Liver (tissue), 9 donors: ENCODE data around the gene FOXO3. TPM values are rescaled to one million over a fixed set of nuclear protein-coding genes. Genes with fewer than 3 reads are reported as not detected.

Experiments used
- DNase-seq: peaks from one replicate; pipeline ENCODE4 v3.0.0-alpha.2; 2017; ENCODE audit warnings: low spot score
- H3K27ac ChIP-seq, 2 donors: one replicate each; pipeline ENCODE4 v1.7.0; 2013; ENCODE audit warnings: inconsistent platforms in 2 of 2, low read length in 2 of 2, control low read depth in 1 of 2, low read depth in 1 of 2, mild to moderate bottlenecking in 1 of 2
- H3K27me3 ChIP-seq, 4 donors: one replicate each; pipeline versions ENCODE4 v1.6.1 to v1.7.0; 2013; ENCODE audit warnings: low read length in 3 of 4, inconsistent platforms in 1 of 4, mild to moderate bottlenecking in 1 of 4, moderate library complexity in 1 of 4; ENCODE audit not compliant: control insufficient read depth in 4 of 4, insufficient read depth in 4 of 4
- H3K36me3 ChIP-seq, 4 donors: one replicate each; pipeline versions ENCODE4 v1.6.1 to v1.7.0; 2013; ENCODE audit warnings: low read length in 3 of 4, mild to moderate bottlenecking in 3 of 4, low read depth in 1 of 4, moderate library complexity in 1 of 4; ENCODE audit not compliant: control insufficient read depth in 4 of 4, insufficient read depth in 3 of 4
- H3K4me1 ChIP-seq, 4 donors: one replicate each; pipeline versions ENCODE4 v1.6.1 to v1.7.0; 2013; ENCODE audit warnings: low read length in 3 of 4, mild to moderate bottlenecking in 3 of 4, moderate library complexity in 1 of 4; ENCODE audit not compliant: control insufficient read depth in 4 of 4, insufficient read depth in 4 of 4
- H3K4me3 ChIP-seq, 3 donors: one replicate each; pipeline versions ENCODE4 v1.6.1 to v1.7.0; 2013; ENCODE audit warnings: low read length in 3 of 3, control low read depth in 1 of 3, low read depth in 1 of 3, mild to moderate bottlenecking in 1 of 3
- H3K9ac ChIP-seq, 2 donors: one replicate each; pipeline ENCODE4 v1.7.0; 2013; ENCODE audit warnings: low read length in 2 of 2, mild to moderate bottlenecking in 2 of 2, moderate library complexity in 2 of 2, control low read depth in 1 of 2, low read depth in 1 of 2
- H3K9me3 ChIP-seq, 4 donors: one replicate each; pipeline versions ENCODE4 v1.6.1 to v1.7.0; 2013; ENCODE audit warnings: low read length in 3 of 4; ENCODE audit not compliant: control insufficient read depth in 4 of 4
- EGR1 ChIP-seq, 2 donors: IDR thresholded peaks; 2 replicates each; pipeline ENCODE4 v1.6.1; 2016 to 2018; ENCODE audit warnings: antibody characterized with exemption in 2 of 2, low read depth in 2 of 2
- FOXA1 ChIP-seq: IDR thresholded peaks from 2 replicates; pipeline ENCODE4 v1.6.1; 2016; ENCODE audit warnings: antibody characterized with exemption
- FOXA2 ChIP-seq: IDR thresholded peaks from 2 replicates; pipeline ENCODE4 v1.6.1; 2016; ENCODE audit warnings: antibody characterized with exemption
- GABPA ChIP-seq, 2 donors: IDR thresholded peaks in 1 of 2; conservative IDR thresholded peaks in 1 of 2; 2 replicates each; pipeline ENCODE4 v1.6.1; 2016; ENCODE audit warnings: antibody characterized with exemption in 2 of 2, mild to moderate bottlenecking in 1 of 2, moderate library complexity in 1 of 2
- HNF4A ChIP-seq, 2 donors: conservative IDR thresholded peaks; 2 replicates each; pipeline ENCODE4 v1.6.1; 2016; ENCODE audit warnings: antibody characterized with exemption in 2 of 2, mild to moderate bottlenecking in 2 of 2
- HNF4G ChIP-seq: IDR thresholded peaks from 2 replicates; pipeline ENCODE4 v1.6.1; 2016; ENCODE audit warnings: antibody characterized with exemption
- JUND ChIP-seq, 2 donors: IDR thresholded peaks; 2 replicates each; pipeline ENCODE4 v1.6.1; 2016; ENCODE audit warnings: antibody characterized with exemption in 2 of 2
- NR2F2 ChIP-seq: IDR thresholded peaks from 2 replicates; pipeline ENCODE4 v1.6.1; 2016; ENCODE audit warnings: antibody characterized with exemption
- RAD21 ChIP-seq, 2 donors: IDR thresholded peaks; 2 replicates each; pipeline ENCODE4 v1.6.1; 2016; ENCODE audit warnings: antibody characterized with exemption in 2 of 2, mild to moderate bottlenecking in 2 of 2
- RXRA ChIP-seq, 2 donors: IDR thresholded peaks; 2 replicates each; pipeline ENCODE4 v1.6.1; 2017 to 2018; ENCODE audit warnings: antibody characterized with exemption in 2 of 2, mild to moderate bottlenecking in 1 of 2
- SP1 ChIP-seq: IDR thresholded peaks from 2 replicates; pipeline ENCODE4 v1.6.1; 2018; ENCODE audit warnings: antibody characterized with exemption, mild to moderate bottlenecking
- TAF1 ChIP-seq: conservative IDR thresholded peaks from 2 replicates; pipeline ENCODE4 v1.6.1; 2016; ENCODE audit warnings: antibody characterized with exemption, mild to moderate bottlenecking
- YY1 ChIP-seq: IDR thresholded peaks from 2 replicates; pipeline ENCODE4 v1.6.1; 2016; ENCODE audit warnings: antibody characterized with exemption, mild to moderate bottlenecking
- WGBS: extraction: QIAGEN DNeasy Blood & Tissue Kit; methylation state at CpG from one replicate; pipeline ENCODE4 v1.1.7; 2013; 5-methylcytosine and 5-hydroxymethylcytosine counted together
- polyA plus RNA-seq, 2 donors: library from polyadenylated mRNA; stranded (reverse) in 1 of 2; unstranded in 1 of 2; fragments of 200-250 nt in 1 of 2; fragments of >200 nt in 1 of 2; fragmentation: Nextera tagmentation in 1 of 2; extraction: Ambion mirVana in 1 of 2; gene quantifications; one replicate each; pipeline versions ENCODE4 v1.2.1 to v1.2.3, GENCODE V29; 2013 to 2015
- total RNA-seq, 2 donors: library from RNA; depleted of rRNA; stranded (reverse); fragments of >200 nt; gene quantifications; one replicate each; pipeline ENCODE4 v1.2.3, GENCODE V29; 2014
- TF ChIP-seq, protein P1 (sequence below): fragments of 150-350 bp; IDR thresholded peaks from 2 replicates; pipeline ENCODE4 v1.5.1; 2017; ENCODE audit warnings: improper control_type of control experiment, low read depth, low read length; ENCODE audit not compliant: missing input control
- TF ChIP-seq, protein P2 (sequence below): IDR thresholded peaks from 2 replicates; pipeline ENCODE4 v1.6.1; 2016; ENCODE audit warnings: antibody characterized with exemption
- TF ChIP-seq, protein P3 (sequence below): IDR thresholded peaks from 2 replicates; pipeline ENCODE4 v1.6.1; 2016; ENCODE audit warnings: antibody characterized with exemption
- TF ChIP-seq, protein P4 (sequence below): IDR thresholded peaks from 2 replicates; pipeline ENCODE4 v1.6.1; 2016; ENCODE audit warnings: antibody characterized with exemption
- TF ChIP-seq, protein P5 (sequence below): IDR thresholded peaks from 2 replicates; pipeline ENCODE4 v1.6.1; 2016; ENCODE audit warnings: antibody characterized with exemption, mild to moderate bottlenecking
- donor health status: healthy.
- donor health status: healthy.
- donor health status: healthy.
- donor health status: healthy.
- donor health status: healthy.

The FOXO3 gene
- total and polyA plus RNA-seq, 4 donors = 6.0 to 72.2 (median 17.3) TPM

DNA sequence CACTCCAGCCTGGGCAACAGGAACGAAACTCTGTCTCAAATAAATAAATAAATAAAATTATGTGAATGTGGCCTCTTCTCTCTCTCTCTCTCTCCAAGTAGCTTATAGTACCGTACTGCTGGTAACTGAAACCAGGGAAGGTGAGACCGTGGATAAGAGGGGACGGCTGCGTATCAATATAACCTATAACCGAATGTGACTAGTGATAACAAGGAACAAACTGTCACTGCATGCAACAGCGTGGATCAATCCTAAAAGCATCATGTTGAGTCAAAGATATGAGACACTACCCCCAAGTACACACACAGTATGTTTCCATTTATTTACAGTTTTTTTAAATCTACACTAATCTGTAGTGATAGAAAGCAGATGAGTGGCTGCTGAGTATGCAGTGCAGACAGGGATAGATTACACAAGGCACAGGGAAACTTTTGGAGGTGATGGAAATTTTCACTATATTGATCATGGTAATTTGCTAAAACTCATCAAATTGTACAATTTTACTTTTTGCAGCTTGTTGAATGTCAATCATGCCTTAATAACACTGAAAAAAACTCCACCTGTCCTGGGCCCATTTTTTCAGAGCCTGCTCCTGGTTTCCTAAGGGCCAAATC, 166.1 kb downstream of the FOXO3 start (continued):
- TF ChIP-seq, protein P1, sequence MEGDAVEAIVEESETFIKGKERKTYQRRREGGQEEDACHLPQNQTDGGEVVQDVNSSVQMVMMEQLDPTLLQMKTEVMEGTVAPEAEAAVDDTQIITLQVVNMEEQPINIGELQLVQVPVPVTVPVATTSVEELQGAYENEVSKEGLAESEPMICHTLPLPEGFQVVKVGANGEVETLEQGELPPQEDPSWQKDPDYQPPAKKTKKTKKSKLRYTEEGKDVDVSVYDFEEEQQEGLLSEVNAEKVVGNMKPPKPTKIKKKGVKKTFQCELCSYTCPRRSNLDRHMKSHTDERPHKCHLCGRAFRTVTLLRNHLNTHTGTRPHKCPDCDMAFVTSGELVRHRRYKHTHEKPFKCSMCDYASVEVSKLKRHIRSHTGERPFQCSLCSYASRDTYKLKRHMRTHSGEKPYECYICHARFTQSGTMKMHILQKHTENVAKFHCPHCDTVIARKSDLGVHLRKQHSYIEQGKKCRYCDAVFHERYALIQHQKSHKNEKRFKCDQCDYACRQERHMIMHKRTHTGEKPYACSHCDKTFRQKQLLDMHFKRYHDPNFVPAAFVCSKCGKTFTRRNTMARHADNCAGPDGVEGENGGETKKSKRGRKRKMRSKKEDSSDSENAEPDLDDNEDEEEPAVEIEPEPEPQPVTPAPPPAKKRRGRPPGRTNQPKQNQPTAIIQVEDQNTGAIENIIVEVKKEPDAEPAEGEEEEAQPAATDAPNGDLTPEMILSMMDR = no peak
- TF ChIP-seq HNF4A (conservative IDR thresholded peaks at IDR 0.05) = no peak

DNA sequence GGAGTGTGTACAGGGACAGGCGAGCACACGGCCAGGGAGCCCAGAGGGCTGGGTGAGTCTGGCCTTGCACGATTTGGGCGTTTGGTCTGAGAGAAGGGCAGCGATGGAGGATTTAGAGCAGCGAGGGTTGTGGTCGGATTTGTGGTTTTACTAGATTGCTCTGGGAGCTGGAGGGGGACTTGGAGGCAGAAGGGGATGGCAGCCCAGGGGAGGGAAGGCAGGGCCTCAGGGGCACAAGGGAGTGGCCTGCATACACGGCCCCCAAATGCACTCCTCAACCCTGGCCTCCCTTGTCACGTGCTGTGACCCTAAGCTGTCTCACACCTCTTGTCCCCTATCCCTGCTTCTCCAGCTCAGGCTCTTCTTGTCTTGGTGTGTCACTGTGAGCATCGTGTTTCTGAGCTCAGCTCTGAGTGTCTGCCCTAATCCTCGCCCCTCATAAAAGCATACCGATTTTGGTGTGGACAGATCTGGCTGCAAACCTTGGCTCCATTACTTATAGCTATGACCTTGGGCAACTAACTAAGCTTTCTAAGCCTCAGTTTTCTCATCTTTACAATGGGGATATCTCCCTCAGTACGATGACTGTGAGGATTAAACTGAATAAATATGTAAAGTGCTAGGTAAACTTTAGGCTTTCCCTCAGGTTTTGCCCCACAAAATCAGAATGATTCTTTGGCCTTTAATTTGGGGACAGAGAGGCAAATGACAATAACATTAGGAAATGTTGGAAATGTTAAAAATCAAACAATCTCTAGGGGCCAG, 167.4 kb downstream of the FOXO3 start:
- Histone ChIP-seq H3K27ac (no peak overlapping the region), H3K4me1 (peaks cover 2 to 8% (median 6%) of the 10 kb centered on the region in 4 donors), H3K36me3 (no peaks in the 10 kb centered on the region), H3K9me3 (peaks cover 0 to 3% (median 2%) of the 10 kb centered on the region in 4 donors), H3K9ac (no peak overlapping the region), H3K27me3 (no peaks in the 10 kb centered on the region), H3K4me3 (no peak overlapping the region)
- TF ChIP-seq FOXA2 (no peak), EGR1 (IDR thresholded peaks at IDR 0.05; ENCODE audit: low read depth in 2 of 2) (no peak), FOXA1 (no peak), RXRA (IDR thresholded peaks at IDR 0.05) (no peak)
- TF ChIP-seq, protein P2, sequence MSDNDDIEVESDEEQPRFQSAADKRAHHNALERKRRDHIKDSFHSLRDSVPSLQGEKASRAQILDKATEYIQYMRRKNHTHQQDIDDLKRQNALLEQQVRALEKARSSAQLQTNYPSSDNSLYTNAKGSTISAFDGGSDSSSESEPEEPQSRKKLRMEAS = no peak
- no peak for DNase-seq
- 87% methylated on average over 13 of the region's 13 CpGs for WGBS

DNA sequence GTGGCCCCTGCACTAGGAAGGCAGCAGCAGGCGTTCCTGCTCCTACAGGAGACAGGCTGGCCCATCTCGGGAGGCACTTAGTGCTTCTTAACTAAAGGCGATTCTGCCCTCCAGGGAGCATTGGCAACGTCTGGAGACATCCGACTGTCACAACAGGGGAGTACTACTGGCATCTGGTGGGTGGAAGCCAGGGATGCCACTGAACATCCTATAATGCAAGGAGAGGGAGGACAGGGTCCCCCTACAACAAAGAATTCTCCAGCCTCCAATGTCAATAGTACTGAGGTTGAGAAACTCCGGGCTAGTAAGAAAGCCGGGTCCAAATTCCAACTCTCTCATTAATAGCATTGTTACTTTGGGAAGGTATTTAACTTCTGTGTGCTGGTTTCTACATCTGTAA, 168.1 kb downstream of the FOXO3 start:
- Histone ChIP-seq H3K27me3 (no peaks in the 10 kb centered on the region), H3K9me3 (peaks cover 0 to 2% (median 0%) of the 10 kb centered on the region in 4 donors), H3K4me3 (no peak overlapping the region), H3K36me3 (no peaks in the 10 kb centered on the region), H3K27ac (no peak overlapping the region), H3K9ac (no peak overlapping the region), H3K4me1 (peaks cover 2 to 8% (median 6%) of the 10 kb centered on the region in 4 donors)
- TF ChIP-seq JUND (IDR thresholded peaks at IDR 0.05) (no peak), HNF4A (conservative IDR thresholded peaks at IDR 0.05) (peak; percentile 69 to 87), NR2F2 (no peak), TAF1 (no peak), SP1 (peak; percentile 49), EGR1 (IDR thresholded peaks at IDR 0.05; ENCODE audit: low read depth in 2 of 2) (no peak), RAD21 (IDR thresholded peaks at IDR 0.05) (peak in 1 of 2 donors; percentile 51), FOXA2 (peak; percentile 38), HNF4G (peak; percentile 45), RXRA (IDR thresholded peaks at IDR 0.05) (peak in 1 of 2 donors; percentile 33), FOXA1 (no peak), GABPA (IDR thresholded peaks at IDR 0.05 in 1 of 2, conservative IDR thresholded peaks at IDR 0.05 in 1 of 2) (no peak), YY1 (no peak)
- TF ChIP-seq, protein P2 = no peak
- TF ChIP-seq, protein P1 = no peak
- TF ChIP-seq, protein P3, sequence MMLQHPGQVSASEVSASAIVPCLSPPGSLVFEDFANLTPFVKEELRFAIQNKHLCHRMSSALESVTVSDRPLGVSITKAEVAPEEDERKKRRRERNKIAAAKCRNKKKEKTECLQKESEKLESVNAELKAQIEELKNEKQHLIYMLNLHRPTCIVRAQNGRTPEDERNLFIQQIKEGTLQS = no peak
- TF ChIP-seq, protein P4, sequence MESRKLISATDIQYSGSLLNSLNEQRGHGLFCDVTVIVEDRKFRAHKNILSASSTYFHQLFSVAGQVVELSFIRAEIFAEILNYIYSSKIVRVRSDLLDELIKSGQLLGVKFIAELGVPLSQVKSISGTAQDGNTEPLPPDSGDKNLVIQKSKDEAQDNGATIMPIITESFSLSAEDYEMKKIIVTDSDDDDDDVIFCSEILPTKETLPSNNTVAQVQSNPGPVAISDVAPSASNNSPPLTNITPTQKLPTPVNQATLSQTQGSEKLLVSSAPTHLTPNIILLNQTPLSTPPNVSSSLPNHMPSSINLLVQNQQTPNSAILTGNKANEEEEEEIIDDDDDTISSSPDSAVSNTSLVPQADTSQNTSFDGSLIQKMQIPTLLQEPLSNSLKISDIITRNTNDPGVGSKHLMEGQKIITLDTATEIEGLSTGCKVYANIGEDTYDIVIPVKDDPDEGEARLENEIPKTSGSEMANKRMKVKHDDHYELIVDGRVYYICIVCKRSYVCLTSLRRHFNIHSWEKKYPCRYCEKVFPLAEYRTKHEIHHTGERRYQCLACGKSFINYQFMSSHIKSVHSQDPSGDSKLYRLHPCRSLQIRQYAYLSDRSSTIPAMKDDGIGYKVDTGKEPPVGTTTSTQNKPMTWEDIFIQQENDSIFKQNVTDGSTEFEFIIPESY = no peak
- TF ChIP-seq, protein P5, sequence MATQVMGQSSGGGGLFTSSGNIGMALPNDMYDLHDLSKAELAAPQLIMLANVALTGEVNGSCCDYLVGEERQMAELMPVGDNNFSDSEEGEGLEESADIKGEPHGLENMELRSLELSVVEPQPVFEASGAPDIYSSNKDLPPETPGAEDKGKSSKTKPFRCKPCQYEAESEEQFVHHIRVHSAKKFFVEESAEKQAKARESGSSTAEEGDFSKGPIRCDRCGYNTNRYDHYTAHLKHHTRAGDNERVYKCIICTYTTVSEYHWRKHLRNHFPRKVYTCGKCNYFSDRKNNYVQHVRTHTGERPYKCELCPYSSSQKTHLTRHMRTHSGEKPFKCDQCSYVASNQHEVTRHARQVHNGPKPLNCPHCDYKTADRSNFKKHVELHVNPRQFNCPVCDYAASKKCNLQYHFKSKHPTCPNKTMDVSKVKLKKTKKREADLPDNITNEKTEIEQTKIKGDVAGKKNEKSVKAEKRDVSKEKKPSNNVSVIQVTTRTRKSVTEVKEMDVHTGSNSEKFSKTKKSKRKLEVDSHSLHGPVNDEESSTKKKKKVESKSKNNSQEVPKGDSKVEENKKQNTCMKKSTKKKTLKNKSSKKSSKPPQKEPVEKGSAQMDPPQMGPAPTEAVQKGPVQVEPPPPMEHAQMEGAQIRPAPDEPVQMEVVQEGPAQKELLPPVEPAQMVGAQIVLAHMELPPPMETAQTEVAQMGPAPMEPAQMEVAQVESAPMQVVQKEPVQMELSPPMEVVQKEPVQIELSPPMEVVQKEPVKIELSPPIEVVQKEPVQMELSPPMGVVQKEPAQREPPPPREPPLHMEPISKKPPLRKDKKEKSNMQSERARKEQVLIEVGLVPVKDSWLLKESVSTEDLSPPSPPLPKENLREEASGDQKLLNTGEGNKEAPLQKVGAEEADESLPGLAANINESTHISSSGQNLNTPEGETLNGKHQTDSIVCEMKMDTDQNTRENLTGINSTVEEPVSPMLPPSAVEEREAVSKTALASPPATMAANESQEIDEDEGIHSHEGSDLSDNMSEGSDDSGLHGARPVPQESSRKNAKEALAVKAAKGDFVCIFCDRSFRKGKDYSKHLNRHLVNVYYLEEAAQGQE = no peak
- no peak for DNase-seq
- 65% methylated on average over 7 of the region's 7 CpGs for WGBS
